Measurements from ENCODE around the gene EML6. TPM values are rescaled to one million over a fixed set of nuclear protein-coding genes. Genes with fewer than 3 reads are reported as not detected.

Gene EML6
- total and polyA plus RNA-seq, 2 of the 13 experiments (the other 11 are each of a cell fraction or from before 2014, with no cell fraction given): 17.2 to 32.4 TPM

DNA sequence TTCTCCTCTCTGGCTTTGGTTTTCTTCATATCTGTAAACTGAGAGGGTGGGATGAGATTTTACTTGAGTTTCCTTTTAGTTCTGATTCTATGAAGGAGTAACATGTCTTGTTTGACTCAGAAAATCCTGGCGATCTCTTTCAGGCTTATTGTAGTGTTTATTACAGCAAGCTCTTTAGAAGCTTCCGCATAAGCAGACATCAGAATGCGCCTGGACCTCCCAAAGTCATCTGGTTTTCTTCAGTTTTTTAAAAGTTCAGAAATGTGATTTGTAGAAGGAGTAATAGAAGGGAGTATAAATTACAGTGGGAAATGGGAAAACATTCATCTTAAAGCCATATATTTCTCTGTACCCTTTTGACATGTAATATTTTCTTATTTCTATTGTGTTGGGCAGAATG, 68.4 kb downstream of the EML6 start:
- Histone ChIP-seq H3K27ac (ENCODE audit: extremely low read length, insufficient read depth, low read length) (no peak overlapping the region), H3K9me3 (ENCODE audit: low read length) (no peaks in the 10 kb centered on the region), H3K4me1 (ENCODE audit: insufficient read depth, low read length) (no peaks in the 10 kb centered on the region), H3K4me2 (ENCODE audit: low read depth, low read length) (no peak overlapping the region), H3K36me3 (replicated peaks in 1 of 2; ENCODE audit: control insufficient read depth in 1 of 2, insufficient read depth in 2 of 2, low read length in 2 of 2) (no peaks in the 10 kb centered on the region), H4K20me1 (ENCODE audit: insufficient read depth, low read length) (no peaks in the 10 kb centered on the region), H3K4me3 (replicated peaks in 1 of 3; ENCODE audit: insufficient read depth in 1 of 3, low read depth in 2 of 3, low read length in 3 of 3) (no peak overlapping the region), H3K79me2 (ENCODE audit: insufficient read depth, low read length) (no peaks in the 10 kb centered on the region), H3K9ac (ENCODE audit: insufficient read depth, low read depth, low read length) (no peak overlapping the region), H2AFZ (ENCODE audit: low read length) (no peak overlapping the region), H3K27me3 (ENCODE audit: control insufficient read depth in 1 of 2, insufficient read depth in 2 of 2, low read length in 2 of 2) (no peaks in the 10 kb centered on the region)
- no peak for TF ChIP-seq ZNF251 (CRISPR knock-in tag; IDR thresholded peaks at IDR 0.05)
- no peak for TF ChIP-seq ELF3 (CRISPR knock-in tag; IDR thresholded peaks at IDR 0.05)
- TF ChIP-seq DRAP1 (CRISPR knock-in tag; IDR thresholded peaks at IDR 0.05): no peak
- TF ChIP-seq NFE2L2 (IDR thresholded peaks at IDR 0.05; ENCODE audit: low read length): no peak
- no peak for TF ChIP-seq SMAD9 (CRISPR knock-in tag; IDR thresholded peaks at IDR 0.05)
- TF ChIP-seq NCOA5 (CRISPR knock-in tag; IDR thresholded peaks at IDR 0.05): no peak
- TF ChIP-seq, protein P1, sequence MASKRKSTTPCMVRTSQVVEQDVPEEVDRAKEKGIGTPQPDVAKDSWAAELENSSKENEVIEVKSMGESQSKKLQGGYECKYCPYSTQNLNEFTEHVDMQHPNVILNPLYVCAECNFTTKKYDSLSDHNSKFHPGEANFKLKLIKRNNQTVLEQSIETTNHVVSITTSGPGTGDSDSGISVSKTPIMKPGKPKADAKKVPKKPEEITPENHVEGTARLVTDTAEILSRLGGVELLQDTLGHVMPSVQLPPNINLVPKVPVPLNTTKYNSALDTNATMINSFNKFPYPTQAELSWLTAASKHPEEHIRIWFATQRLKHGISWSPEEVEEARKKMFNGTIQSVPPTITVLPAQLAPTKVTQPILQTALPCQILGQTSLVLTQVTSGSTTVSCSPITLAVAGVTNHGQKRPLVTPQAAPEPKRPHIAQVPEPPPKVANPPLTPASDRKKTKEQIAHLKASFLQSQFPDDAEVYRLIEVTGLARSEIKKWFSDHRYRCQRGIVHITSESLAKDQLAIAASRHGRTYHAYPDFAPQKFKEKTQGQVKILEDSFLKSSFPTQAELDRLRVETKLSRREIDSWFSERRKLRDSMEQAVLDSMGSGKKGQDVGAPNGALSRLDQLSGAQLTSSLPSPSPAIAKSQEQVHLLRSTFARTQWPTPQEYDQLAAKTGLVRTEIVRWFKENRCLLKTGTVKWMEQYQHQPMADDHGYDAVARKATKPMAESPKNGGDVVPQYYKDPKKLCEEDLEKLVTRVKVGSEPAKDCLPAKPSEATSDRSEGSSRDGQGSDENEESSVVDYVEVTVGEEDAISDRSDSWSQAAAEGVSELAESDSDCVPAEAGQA (IDR thresholded peaks at IDR 0.05; ENCODE audit: low read depth): no peak
- TF ChIP-seq, protein P1 (CRISPR knock-in tag; IDR thresholded peaks at IDR 0.05; ENCODE audit: borderline replicate concordance): no peak
- TF ChIP-seq POGZ (CRISPR knock-in tag; IDR thresholded peaks at IDR 0.05): no peak
- TF ChIP-seq, protein P2, sequence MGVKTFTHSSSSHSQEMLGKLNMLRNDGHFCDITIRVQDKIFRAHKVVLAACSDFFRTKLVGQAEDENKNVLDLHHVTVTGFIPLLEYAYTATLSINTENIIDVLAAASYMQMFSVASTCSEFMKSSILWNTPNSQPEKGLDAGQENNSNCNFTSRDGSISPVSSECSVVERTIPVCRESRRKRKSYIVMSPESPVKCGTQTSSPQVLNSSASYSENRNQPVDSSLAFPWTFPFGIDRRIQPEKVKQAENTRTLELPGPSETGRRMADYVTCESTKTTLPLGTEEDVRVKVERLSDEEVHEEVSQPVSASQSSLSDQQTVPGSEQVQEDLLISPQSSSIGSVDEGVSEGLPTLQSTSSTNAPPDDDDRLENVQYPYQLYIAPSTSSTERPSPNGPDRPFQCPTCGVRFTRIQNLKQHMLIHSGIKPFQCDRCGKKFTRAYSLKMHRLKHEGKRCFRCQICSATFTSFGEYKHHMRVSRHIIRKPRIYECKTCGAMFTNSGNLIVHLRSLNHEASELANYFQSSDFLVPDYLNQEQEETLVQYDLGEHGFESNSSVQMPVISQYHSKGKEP (CRISPR knock-in tag; IDR thresholded peaks at IDR 0.05): no peak
- no peak for TF ChIP-seq HES4 (CRISPR knock-in tag; IDR thresholded peaks at IDR 0.05; ENCODE audit: borderline replicate concordance)
- TF ChIP-seq ZNF33B (CRISPR knock-in tag; IDR thresholded peaks at IDR 0.05): no peak
- TF ChIP-seq NCOA1 (CRISPR knock-in tag; IDR thresholded peaks at IDR 0.05): no peak
- no peak for TF ChIP-seq GTF3A (CRISPR knock-in tag; conservative IDR thresholded peaks at IDR 0.05)
- TF ChIP-seq NR2F2 (IDR thresholded peaks at IDR 0.05; ENCODE audit: borderline replicate concordance, low read depth): no peak
- no peak for TF ChIP-seq ZNF772 (CRISPR knock-in tag; IDR thresholded peaks at IDR 0.05)
- TF ChIP-seq ZNF549 (CRISPR knock-in tag; IDR thresholded peaks at IDR 0.05): no peak
- TF ChIP-seq ZNF263 (CRISPR knock-in tag; IDR thresholded peaks at IDR 0.05): no peak
- no peak for TF ChIP-seq TEAD2 (CRISPR knock-in tag; IDR thresholded peaks at IDR 0.05)
- TF ChIP-seq ZNF274 (CRISPR knock-in tag; IDR thresholded peaks at IDR 0.05): no peak
- ATAC-seq (no peak), DNase-seq (ENCODE audit: low spot score) (no peak), FAIRE-seq (no peak)
- ChIA-PET POLR2A (no interaction called here), CTCF (ENCODE audit: low intra/inter-chr PET ratio, low total read pairs) (no interaction called here)
- no TSS peak for BruUV-seq (replicated peaks)
- intact Hi-C loops (cut with micrococcal nuclease; ENCODE audit: unreplicated experiment): no loop called here
- in situ Hi-C loops (cut with HindIII; ENCODE audit: extremely low pct_ligation_motif_present, low pct_unique_long_range_greater_than_20kb): no loop called here
- WGBS (ENCODE audit: low lambda C conversion rate): 97% methylated on average over 3 of the region's 3 CpGs
